ENCODE data around the gene LILRB2. TPM values are rescaled to one million over a fixed set of nuclear protein-coding genes. Genes with fewer than 3 reads are reported as not detected.
"Not testable (repeated sequence)": the region's sequence is repeated elsewhere in the genome, so short reads cannot be mapped to it uniquely, and the experiment has no call there.

Gene LILRB2
- total RNA-seq, 1 donor from 2014 or later: 0.72 TPM

DNA sequence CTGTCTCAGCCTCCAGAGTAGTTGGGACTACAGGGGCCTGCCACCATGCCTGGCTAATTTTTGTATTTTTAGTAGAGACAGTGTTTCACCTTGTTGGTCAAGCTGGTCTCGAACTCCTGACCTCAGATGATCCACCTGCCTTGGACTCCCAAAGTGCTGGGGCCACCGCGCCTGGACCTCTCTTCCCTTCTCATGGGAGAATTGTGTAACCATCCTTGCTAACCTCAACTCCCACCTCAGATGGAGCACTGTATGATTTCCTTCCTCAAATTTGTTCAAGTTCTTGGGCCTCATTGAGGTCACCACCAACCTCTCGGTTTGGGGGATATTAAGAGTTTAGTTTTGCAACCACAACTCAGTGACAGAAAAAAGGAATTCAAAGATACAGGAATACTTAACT, 21.3 kb upstream of the LILRB2 start:
- DNase-seq: no peak

DNA sequence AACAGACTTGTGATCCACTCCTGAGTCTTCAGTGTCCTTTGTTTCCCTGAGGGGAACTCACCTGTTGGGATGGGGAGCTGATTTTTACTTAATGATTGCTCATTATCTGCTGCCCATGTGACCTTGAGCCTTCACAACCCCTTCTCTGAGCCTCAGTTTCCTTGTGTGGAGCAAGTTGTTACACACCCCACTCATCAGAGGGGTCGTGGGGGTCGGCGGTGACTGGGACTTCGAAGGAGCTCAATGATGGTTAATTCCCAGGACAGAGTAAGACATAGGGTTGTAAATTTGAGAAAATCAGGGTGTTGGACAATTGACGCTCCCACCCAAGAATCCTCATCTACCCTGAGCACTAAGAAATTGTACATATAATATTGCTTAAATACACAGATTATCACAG, 18.6 kb upstream of the LILRB2 start:
- no peak for DNase-seq

DNA sequence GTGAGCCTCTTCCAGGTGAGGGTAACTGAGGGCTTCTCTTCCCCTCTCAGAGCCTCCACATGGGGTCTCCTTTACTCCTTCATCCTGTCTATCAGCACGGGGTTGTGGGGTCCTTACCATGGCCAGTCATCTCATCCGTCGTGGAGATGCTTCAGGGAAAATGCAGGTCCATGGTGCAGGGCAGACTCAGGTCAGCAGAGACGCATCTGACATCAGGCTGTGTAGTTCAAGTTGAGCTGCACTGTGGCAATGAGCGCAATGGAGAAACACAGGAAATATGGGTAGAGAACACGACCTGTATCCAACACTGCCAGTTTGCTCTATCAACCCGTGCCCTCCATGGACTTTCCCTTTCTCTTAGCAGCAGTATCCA, 18.2 kb upstream of the LILRB2 start:
- DNase-seq: no peak

DNA sequence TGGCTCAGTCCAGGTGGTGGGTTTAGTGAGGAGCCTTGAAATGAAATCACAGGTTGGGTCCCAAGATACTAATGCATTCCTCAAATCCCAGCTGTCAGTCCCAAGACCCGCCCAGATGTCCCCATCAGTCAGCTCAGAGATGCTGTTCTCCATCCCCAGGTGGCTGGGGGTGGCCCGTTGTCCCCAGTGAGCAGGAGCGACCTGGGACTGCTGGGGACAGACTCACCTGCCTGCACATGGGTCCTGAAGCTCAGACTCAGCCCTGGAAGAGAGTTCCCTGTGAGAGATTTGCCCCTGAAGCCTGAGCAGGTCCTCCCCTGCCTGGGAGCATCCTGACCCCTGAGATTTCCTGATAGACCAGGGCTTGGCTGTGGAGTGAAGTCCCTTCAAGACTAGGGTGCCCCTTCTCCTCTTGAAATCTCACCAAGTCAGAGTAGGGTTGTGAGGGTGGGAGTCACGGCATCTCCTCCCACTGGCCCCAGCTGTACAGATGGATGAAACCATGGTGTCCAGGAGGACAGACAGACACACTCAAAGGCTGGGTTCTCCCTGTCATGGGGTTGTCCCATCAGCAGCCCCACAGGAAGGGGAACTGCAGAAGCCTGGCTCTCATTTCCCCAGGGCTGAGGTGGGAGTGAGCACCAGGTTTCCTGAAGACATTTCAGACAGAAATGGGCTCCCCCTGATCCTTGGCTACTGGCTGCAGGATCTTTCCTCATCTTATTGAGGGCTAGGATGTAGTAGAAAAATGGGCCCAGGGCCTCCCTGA, 17.6 kb upstream of the LILRB2 start:
- DNase-seq: no peak

DNA sequence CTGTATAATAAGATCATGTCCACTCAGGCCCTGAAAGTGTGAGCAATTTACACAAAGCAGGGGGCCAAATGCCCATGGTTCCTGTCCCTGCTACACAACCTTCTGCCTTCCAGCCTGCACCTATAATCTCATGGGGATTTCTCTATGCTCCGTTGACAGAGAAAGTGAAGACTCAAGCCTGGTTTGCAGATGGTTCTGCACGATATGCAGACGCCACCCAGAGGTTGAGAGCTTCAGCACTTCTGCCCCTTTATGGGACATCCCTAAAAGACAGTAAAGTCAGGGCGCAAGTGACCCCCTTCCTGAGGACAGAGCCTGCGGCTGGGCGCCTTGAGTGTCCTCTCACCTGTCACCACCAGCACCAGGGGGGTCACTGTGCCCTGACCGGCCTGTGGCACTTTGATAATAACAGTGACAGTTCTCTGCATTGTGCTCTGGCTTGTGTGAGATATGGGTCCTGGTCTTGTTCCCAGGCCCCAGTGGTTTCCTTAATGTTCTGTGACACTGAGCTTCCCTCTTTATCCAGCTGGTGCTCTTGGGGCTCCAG, 16.9 kb upstream of the LILRB2 start:
- no peak for DNase-seq

DNA sequence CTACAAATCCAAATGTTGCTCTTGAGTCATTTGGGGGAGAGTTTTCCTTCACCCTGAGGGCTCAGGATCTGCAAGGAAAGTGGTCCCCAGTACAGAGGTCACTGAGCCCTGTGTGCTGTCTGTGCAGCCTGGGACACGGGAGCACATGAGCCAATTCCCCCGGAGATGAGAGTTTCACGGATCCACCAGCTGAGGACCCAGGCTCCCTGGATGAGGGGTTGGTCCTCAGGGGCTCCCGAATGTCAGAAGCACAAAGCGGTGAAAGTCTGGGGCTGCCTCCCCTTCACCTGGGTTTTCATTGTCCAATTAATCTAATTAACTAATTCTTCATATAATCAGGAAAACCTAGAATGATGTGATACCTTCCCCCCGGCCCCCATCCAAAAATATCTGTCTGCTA, 13.6 kb upstream of the LILRB2 start:
- DNase-seq: no peak

DNA sequence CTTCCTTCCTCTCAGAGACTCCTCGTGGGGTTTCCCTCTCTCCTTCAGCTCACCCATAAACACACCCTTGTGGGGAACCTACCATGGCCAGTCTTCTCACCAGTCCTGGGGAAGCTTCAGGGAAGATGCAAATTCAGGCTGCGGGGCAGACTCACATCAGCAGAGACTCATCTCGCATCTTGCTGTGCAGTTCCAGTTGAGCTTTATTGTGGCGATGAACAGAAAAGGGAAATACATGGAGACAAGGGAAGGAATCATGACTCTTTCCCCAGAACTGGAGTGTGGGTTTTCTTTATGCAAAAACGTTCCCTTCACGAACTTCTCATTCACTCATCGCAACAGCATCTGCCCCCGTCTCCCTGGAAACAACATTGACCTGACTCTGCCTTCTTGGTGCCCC, 8.2 kb upstream of the LILRB2 start:
- DNase-seq: not testable (repeated sequence)

DNA sequence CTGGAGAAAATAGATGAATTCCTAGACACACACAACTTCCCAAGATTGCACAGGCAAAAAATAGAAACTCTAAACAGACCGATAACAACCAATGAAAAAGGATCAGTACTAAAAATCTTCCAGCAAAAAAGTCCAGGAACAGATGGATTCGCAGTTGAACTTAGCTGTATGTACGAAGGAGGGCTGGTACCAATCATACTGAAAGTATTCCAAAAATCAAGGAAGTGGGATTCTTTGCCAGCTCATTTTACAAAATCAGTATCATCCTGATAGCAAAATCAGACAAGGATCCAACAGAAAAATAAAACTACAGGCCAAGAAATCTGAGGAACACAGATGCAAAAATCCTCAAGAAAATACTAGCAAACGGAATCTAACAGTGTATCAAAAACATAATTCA, 6.5 kb upstream of the LILRB2 start:
- no peak for DNase-seq

DNA sequence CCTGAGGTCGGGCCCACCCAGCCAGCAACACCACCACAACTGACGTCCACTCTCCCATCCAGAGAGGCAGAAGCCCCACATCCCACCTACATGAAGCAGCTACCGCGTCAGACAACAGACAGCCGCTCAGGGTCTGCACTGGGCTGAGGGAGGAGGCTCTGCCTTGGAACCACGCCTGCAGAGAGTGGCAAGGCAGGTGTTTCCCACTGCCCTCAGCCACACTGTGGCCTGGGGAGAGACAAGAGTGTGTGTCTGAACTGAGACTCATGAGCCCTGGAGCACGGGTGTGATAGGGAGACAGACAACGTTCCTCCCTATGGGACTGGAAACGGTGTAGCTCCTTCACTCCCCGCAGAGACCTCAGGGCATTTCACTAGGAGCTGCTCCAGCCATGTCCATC, 5.4 kb upstream of the LILRB2 start:
- not testable (repeated sequence) for DNase-seq

DNA sequence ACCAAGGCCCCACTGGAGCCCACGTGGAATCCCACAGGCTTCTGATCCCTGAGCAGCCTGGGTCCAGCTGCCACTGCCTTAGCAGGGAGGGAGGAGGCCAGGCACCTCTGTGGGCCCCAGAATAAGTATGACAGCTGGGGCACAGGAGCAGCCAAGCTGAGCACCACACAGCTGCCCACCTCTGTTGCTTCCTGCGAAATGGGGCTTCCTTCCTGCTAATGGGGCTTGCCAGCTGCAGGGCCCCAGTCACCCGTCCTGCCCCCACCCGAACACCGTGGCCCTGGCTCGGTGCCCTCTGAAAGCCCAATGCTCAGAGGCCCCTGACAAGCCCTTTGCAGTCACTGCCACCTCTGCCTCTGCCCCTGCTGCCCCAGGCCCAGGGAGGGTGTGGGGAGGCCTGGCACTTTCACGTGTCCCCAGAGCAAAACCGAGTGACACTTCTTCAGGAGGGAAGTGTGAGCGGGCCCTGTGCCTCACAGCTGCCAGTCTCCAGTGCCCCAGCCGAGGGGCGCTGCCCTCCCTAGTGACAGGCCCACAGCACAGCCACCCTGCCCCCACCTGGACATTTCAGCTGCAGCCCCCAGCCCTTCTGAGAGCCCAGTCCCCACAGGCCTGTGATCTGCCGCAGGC, 4.6 kb upstream of the LILRB2 start:
- DNase-seq: not testable (repeated sequence)

DNA sequence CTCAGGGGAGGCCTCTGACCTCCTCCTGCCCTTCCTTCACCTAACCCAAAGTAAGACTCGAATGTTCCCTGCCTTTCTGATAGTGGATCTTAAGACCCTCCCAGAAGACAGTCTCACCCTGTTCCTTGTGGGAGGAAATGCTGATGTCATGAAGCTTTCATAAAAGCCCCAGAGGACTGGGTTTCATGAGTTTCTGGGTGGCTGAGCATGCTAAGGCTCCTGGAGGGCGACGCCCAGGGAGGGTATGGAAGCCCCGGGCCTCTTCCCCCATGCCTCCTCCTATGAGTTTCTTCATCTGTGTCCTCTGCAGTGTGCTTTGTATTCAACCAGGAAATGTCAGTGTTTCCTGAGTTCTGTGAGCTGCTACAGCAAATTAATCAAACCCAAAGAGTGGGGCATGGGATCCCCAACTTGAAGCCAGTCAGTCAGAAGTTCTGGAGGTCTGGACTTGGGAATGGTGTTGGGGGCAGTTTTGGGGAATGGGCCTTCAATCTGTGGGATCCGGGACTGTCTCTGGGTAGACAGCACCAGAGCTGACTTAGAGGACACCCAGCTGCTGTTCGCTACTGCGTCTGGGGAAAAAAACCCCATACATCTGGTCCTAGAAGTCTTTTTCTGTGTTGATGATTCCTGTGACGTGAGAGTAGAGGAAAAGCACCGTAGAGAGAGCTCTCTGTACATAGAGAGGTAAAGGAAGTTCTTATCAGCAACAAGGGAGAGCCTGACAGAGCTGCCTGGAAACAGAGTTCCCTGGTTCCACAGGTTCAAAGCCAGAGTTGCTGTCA, 2.0 kb upstream of the LILRB2 start:
- DNase-seq: no peak

DNA sequence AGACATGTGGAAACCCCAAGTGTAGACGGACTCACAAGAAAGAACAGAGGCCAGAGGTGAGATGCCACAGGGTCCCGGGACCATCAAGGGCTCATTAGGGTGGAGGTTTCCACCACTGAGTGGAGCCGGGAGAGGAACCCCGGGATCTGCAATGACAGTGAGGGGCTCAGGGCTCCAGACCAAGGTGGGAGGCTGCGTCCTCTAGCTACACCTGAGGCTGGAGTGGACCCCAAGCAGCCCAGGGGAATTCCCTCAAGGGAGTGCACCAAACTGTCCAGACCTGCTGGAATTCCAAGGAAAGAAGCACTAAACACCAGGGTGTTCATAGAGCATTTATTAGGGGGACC, 792 bp upstream of the LILRB2 start:
- not testable (repeated sequence) for DNase-seq

DNA sequence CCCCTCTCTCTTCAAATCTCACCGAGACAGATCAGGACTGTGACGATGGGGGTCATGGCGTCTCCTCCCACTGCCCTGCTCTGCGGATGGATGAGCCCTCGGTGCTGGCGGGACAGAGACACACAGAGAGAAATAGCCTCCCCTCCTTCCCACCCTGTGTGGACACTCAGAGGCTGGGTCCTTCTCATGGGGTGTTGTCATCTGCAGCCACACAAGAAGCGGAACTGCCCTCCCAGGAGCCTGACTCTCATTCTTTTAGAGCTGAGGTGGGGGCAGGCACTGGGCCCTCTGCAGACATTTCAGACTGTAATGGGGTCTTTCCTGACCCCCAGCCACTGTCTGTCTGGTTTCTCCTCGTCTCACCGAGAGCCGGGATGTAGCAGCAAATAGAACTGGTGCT, 469 bp downstream of the LILRB2 start:
- not testable (repeated sequence) for DNase-seq

DNA sequence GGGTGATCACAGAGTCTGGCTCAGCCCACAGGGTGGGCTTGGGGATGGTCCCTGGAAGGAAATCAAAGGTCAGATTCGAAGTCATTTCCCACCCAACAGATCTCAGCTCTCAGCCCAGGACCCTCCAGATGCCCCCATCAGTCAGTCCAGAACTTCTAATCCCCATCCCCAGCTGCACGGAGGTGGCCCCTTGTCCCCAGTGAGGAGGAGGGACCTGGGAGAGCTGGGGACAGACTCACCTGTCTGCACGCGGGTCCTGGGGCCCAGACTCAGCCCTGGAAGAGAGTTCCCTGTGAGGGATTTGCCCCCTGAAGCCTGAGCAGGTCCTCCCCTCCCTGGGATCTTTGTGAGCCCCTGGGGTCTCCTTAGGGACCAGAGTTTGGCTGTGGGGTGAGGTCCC, 885 bp downstream of the LILRB2 start:
- not testable (repeated sequence) for DNase-seq

DNA sequence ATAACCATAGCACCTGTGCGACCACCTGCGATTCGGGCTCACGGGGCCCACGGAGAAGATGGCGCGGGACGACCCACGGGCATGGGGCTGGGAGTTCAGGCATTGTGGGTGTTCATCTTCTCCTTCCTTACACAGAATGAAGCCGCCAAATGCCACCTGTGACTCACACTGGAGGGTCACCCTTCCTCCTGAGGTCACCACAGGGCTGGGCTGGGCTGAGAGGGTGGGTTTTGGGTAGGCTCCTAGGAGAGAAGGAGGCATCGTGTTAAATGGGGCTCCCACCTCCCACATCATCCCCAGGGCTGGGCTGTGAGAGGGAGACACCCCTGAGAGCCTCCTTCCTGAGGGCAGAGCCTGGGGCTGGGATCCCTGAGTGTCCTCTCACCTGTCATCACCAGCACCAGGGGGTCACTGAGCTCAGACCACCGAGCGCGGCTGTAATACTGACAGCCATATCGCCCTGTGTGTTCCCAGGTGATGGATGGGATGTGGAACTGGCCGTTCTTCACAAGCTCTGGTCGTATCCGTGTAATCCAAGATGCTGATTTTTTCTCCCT, 1.4 kb downstream of the LILRB2 start:
- DNase-seq: no peak

DNA sequence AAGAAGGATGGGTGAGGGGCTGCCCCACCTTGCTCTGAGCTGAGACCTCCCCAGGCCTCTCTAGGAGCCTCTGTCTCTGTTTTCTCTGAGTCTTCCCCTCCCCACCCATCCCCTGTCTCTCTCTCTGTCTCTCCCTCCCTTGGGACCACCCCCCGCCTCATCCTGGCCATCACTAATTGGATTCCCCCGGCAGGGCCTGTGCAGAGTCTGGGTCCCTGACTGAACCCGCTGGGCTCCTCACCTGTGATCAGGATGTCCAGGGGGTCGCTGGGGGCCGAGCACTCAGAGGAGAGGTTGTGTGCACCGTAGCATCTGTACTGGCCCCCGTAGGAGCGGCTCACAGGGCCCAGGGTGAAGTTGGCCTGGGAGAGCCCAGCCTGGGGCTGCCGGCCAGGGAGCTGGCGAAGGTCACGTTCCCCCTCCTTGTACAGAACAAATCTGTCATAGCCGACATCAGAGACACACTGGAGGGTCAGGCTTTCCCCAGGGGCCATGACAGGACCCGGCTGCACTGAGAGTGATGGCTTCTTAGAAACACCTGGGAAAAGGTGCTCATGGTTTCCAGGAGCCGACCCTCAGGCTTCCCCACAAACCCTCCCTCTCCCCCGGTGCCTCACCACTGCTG, 2.2 kb downstream of the LILRB2 start:
- not testable (repeated sequence) for DNase-seq

DNA sequence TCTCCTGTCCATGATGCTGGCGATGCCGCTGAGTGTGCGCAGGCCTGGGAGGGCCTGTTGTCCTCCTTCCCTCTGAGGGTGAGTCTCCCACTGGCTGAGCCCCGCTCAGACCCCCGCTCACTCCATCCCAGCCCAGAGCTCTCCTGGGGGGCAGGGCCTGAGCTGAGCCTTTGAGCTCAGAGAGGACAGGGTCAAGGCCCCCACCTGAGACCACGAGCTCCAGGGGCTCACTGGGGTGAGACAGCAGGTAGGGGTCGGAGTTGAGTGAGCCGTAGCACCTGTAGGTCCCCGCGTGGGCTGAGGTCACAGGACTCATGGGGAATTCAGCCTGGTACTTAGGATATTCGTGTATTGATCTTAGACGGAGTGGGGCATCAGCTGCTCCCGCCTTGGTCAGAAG, 2.9 kb downstream of the LILRB2 start:
- DNase-seq: not testable (repeated sequence)

DNA sequence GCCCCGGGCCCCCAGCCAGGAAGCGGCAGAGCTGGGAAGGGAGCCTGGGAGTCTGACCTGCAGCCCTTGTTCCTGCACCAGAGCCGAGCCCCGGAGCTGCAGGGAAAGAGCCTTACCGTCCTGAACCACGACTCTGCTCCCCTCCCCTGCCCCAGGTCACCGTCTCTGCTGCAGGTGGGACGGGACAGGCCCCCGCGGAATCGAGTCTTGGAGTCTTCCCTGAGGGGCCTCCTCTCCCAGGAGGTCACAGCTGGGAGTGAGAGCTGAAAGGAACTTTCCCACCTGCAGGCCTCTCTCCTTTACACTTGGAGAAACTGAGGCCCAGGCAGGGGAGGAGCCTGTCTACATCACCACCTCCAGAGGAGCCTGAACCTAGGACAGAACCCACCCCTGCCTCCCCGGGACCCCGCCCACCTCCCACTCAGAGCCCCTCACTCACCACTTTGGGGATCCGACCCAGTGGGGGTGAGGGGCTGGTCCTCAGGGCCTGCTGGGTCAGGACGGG, 3.7 kb downstream of the LILRB2 start:
- DNase-seq: not testable (repeated sequence)

DNA sequence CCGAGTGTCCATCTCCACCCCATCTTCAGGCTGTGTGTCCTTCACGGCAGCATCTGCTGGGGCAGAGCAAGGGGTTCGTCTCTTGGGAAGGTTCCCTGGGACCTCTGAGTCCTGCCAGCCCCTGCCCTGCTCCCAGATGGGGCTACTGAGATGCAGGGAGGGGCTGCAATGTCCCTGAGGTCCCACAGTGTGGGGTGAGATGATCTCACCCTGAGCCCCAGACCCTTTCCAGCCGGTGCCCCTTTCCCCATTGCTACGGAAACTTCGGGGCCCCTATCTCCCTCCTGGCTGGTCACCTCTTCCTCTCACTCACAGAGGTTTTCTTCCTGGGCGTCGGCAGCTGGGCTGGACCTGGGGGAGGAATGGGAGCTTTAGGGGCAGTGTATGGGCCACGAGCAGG, 5.0 kb downstream of the LILRB2 start:
- no peak for DNase-seq

DNA sequence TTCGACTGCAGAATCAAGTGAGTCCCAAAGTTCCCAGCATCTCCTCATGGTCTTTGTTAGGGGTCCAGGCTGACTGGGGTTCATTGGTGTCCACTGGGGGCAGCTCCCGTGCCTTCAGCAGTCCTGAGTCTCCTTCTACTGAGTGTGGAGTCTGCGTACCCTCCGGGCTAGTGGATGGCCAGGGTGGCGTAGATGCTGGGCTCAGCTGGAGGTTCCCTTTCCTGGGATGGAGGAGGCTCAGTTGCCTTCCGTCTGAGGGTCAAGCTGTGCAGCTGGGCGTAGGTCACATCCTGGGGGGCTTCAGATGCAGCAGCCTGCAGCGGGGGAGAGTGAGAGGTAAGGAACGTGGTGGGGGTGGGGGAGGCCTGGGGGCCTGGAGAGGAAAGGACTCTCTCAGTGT, 6.4 kb downstream of the LILRB2 start:
- DNase-seq: not testable (repeated sequence)

DNA sequence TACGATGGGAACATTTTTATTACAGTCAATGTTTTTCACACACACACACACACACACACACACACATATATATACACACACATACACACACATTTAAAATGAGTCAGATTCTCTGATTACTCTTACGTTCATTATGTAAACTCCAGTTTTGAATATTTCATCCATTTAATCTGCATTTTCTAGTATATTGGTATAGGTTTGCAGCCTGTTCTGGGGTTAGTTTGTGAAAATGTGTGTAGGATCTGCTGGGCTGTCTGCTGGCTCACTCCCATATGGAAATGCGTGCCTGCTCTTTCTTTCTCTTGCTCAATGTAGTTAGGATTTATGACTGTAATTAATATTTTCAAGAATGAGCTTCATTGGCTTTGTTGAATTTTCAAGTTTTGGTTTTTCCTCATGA, 7.1 kb downstream of the LILRB2 start:
- no peak for DNase-seq

DNA sequence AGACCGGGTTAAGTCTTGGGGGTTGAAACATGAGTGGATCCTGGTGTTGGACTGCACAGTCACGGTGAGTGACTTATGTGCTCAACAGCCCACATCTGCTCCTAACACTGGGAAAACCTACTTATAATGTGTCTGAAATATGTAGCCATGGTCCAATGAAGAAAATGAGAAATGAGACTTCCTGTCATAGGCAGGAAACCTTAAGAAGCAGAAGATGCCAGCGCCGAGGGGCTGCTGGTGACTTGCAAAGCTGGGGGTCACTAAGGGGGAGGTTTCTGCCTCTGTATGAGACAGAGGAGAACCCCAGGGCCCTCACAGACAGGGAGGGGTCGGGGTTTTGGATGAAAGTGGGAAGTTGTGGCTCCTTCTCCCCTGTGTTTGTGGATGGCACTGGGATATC, 8.7 kb downstream of the LILRB2 start:
- DNase-seq: not testable (repeated sequence)

Measured in tongue (tissue), 2 donors.